HG02943 (cell line): ENCODE results near the gene DGKH.

Source experiments
- ATAC-seq: cut with Tn5 transposase; IDR thresholded peaks from one replicate; pipeline ENCODE4 v1.9.1; 2021; ENCODE audit warnings: mild to moderate bottlenecking, low read depth, moderate library complexity; ENCODE audit not compliant: unreplicated experiment

DGKH gene

DNA sequence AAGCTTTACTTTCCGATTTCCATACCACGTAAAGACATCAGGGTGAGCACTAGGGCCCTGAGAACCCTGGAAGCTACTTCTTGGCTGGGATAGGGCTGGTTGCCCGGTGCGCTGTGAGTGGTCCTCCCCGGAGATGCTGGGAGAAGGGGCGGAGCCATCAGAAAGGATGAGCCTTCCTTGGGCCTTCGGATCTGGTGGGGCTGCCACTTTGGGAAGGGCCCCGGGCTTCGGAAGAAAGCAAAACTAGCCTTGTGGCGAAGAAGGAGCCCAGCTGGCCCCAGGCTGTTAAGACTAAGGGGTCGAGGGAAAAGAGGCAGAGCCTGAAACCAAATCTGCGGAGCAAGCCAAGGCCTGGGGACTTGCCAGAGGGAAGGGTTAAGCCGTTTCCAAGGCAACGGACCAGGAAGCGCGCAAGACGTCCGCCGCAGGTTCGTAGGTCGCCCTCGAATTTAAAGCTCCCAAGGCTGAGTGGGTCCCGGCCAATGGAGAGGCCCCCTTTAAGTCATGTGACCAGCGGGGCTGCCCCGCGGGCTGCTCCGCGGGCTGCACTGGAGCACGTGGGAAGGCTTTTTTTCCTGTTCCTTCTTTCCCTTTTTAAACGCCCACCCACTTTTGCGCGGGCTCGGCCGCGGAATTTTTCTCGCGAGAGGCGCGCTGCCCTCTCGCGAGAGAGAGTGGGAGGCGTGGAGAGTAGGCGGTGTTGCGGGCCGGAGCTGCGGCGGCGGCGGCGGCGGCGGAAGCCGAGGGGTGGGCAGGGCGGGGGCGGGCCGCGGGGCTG, 223.1 kb downstream of the DGKH start:
- peak; percentile 80 for ATAC-seq

DNA sequence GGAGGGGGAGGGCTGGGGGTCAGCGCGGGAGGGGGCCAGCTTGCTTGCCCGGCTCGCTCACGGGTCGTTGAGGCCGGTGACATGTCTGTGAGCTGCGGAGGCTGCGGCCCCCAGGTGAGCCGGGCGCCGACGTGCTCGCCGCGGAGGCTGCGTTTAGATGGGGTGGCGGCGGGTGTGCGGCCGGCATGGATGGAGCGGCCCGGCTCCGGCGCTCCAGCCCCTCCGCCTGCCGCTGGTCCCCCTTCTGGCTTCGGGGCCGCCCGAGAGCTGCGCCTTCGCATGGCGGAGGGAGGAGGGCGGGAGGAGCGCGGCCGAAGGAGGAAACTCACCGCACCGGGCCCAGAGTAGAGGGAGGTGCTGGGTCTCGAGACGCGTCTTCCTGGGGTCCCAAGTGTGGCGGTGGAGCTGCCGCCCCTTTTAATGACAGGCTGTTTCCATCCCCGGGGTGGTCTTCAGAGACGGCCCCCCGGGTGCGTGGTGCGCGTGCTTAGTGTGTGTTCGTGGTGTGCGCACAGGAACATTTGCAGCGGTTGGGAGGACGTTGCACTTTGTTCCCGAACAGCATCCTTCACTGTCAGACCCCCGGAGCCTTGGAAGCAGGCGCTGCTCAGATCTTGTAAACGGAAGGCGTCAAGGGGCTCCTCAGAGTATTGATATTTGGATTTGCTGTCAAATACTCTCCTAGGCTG, 223.8 kb downstream of the DGKH start, which contains the start of gene AKAP11:
Gene AKAP11, plus strand, starts transcription at position 38 of the 689 bp plus-strand sequence. CDS start 14,197 bp downstream, outside the sequence.
- peak; percentile 20 for ATAC-seq

DNA sequence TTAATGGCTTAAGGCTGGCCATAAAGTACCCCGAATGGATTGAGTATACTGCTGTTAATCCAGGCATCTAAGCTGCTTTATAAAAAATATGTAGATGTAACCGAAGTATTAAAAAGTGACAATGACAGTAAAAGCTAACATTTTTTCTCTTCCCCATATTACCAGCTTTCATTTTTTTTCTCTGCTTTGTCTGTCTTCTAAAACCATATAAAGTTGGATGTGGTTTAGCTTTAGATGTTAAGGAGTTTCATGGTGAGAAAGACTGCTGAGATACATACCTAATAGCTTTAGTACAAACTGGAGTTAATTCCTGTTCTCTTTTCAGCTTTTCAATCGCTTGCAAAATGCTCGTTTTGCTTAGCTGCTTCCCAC, 224.3 kb downstream of the DGKH start:
- no peak for ATAC-seq

DNA sequence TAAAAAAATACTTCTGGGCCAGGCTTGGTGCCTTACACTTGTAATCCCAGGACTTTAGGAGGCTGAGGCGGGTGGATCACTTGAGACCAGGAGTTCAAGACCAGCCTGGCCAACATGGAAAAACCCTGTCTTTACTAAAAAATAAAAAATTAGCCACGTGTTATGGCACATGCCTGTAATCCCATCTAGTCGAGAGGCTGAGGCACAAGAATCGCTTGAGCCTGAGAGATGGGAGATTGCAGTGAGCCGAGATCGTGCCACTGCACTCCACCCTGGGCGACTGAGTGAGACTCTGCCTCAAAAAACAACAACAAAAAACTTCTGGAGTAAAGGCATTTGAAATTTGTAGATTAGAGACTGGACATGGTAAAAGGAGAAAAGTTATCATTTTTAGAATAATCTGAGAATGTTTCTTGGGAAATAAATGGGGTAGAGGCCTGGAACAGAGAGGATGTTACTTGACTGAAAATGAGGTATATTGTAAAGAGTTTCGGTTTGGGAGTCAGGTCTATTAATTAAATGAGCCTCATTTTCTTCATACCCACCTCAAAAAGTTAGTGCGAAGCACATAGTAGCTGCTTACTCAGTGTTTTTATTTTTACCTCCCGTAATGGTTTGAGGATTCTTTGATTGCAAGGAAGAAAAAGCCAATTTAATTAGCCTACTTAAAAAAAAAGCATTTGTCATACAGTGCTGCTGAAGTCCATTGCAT, 226.1 kb downstream of the DGKH start:
- ATAC-seq = no peak

DNA sequence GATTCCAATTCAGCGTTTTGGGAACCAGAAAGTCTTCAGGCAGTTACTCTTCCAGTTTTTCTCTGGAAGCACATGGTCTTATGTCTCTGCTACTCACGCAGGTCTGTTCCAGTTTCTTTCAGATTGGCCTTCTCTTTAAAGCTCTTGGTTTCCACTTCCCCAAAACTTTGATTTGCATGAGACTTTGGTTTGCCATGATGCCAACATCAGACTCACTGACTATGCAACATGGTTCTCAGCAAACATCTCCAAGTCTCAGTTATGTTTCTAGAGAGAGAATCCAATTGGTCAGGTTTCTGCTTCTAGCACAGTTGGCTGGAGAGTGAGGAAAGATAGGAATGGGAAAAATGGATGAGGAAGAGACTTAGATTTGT, 226.6 kb downstream of the DGKH start:
- no peak for ATAC-seq

DNA sequence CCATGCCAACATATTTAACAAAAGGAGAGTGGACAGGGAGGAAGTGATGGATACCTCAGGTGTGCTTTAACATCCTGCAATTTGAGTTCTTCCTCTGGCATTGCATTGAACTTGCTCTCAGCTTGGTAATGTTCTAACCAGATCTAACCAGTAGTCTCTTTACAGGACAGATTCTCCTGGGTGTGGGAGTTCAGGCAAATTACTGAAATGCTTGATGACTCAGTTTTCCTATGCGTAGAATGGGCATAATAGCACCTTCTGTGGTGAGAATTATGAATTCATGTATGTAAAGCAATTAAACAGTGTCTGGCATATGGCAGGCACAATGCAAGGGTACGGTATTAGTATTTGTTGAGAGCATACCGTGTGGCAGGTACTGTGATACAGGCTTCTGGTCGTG, 227.1 kb downstream of the DGKH start:
- no peak for ATAC-seq

DNA sequence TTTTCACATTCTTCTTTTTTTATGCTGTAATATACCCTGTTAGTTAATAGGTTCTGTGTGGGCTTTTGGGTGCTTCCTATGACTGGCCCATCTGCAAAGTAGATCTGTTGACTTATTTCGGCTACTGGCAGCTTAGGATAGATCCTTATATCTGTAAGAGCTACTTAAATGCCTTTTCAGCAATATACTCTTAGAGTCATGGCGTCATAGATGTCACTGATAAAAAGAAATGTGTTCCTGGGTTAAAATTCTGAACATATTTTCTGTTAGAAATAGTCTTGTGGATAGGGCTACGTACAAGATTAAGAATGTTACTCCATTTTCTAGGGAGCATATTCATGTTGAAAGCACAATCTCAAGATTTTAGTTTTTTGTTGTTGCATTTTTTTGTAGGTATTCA, 228.2 kb downstream of the DGKH start:
- ATAC-seq = no peak

DNA sequence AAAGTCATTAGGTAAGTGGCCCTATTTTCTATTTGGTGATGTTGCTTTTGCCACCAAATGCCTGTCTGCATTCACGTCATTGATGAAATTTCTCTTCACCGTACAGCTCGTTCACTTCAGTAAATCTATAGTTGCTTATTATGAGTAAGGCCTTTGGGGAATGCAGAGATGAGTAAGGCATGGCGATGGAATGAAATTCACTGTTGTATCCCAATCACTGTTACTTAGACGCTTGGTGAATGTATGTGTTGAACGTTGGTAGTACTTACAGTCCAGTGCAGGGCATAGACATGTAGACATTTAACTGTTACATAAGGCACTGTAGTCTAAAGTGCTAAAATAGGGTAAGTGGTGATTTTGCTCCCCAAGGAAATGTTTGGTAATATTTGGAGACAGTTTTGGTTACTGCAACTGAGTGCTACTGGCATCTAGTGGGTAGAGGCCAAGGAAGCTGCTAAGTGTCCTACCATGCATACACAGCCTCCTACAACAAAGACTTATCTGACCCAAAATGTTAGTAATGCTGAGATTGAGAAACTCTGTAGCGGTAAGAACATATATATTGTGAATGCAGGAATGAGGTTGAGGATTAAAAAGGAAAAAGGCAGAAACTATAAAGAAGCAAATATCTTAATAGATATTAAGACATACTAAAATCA, 229.3 kb downstream of the DGKH start:
- no peak for ATAC-seq

DNA sequence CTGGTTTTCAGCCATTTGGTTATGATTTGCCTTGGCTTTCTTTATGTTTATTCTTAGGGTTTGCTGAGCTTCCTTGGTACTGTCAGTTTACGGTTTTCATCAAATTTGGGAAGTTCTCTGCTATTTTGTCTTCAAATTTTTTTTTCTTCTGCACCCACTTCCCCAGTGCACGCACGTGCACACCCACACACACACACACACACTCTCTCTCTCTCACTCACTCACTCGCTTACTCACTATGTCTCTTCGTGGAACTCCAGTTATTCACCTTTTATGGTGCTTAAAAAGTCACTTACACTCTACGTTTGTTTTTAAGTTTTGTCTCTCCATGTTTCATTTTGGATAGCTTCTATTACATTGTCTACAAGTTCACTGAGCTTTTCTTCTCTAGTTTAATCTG, 230.6 kb downstream of the DGKH start:
- no peak for ATAC-seq

DNA sequence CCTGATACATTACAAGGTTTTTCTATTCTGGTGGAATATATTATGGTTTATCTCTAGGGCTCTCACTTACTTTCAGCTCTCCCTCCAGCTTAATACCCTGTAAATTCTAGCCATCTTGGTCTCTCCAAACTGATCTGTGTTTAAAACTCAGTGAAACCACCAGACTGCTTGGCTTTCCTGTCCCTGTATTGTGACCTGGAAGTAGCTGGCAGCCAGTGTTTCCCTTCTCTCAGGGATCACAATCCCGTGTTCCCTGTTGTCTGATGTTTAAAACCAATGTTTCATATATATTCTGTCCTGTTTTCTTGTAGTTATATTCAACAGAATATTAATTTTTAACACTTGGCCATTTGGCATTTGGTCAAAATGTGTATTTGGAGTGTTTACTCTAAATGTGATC, 231.5 kb downstream of the DGKH start:
- no peak for ATAC-seq

DNA sequence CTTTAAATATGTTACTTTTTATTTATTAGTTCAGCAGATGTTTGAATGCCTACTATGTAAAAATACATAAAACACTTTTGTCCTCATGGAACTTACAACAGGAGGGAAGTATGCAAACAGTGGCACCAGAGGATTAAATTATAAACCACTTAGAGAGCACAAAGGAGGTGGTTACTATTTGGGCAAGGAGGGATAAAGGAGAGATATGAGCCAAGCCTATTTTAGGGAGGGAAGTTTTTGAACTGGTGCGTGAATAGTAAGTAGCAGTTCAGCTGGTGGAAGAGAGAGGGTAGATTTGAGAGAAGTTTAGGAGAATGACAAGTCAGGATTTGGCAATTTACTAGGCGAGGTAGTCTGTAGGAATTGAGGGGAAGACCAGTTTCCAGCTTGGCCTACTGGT, 232.1 kb downstream of the DGKH start:
- no peak for ATAC-seq

DNA sequence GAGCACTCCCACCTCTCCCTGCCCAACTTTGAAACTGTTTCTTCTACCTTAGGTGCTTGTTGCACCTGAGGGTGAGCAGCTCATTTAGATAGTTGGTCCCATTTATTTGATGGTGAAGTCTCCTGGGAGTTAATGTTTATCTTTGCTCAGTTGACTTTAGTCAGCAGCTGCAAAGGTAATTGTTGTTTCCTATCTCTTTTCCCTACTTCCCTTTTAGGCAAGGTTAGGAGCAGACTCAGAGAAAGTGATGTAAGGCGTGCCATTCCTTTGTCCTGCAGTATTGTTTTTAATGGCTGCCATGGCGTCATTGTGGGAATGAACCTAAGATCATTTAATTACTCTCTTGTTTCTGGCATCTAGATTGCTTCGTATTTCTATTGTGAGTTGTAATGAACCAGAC, 235.1 kb downstream of the DGKH start:
- no peak for ATAC-seq

DNA sequence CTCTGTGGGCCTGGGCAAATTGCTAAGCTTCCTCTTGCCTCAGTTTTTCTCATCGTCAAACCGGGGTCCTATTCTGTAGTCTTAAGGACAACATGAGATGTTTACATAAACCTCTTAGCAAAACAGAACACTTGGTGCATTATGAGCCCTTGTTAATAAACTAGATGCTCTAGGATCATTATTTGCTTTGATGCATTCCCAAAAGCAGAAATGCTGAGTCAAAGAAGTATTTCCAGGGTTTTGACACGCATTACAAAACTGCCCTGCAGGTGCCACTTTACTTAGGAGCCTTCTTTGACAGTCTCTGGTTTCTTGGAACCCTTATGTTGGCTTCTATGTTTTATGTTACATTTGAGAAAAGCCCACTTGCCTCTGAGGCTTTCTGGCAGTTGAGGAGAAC, 235.6 kb downstream of the DGKH start:
- ATAC-seq = no peak
